Activated naive CD8-positive, alpha-beta T cell treated with anti-CD3 and anti-CD28 coated beads, Interleukin-2, amount 50 U/mL, for 16 hours (primary cell): ENCODE data around the gene PIBF1.
A peak's percentile ranks its signal among the peaks of the same experiment; 100 is the strongest.
"Not testable (repeated sequence)": the region's sequence is repeated elsewhere in the genome, so short reads cannot be mapped to it uniquely, and the experiment has no call there.

Experiments used
- DNase-seq: peaks from one replicate; pipeline ENCODE4 v3.0.0-alpha.2; 2020; ENCODE audit warnings: low read depth, low spot score

PIBF1 gene

GRCh38 chr13:72781451-72782439 is at the start of gene PIBF1, which contains the start of gene DIS3:
Gene PIBF1 (plus strand): TSS chr13:72782133. CDS start chr13:72783470, 1,337 bp downstream.
Gene DIS3 (minus strand): TSS chr13:72781900. CDS start chr13:72781832, 68 bp downstream.
- peak; percentile 93 for DNase-seq

- DNase-seq: no peak
These were observed 44.9 kb upstream of the PIBF1 start for GRCh38 chr13:72737033-72737432.

- no peak for DNase-seq
These were observed 41.9 kb upstream of the PIBF1 start for GRCh38 chr13:72740015-72740414.

DNA sequence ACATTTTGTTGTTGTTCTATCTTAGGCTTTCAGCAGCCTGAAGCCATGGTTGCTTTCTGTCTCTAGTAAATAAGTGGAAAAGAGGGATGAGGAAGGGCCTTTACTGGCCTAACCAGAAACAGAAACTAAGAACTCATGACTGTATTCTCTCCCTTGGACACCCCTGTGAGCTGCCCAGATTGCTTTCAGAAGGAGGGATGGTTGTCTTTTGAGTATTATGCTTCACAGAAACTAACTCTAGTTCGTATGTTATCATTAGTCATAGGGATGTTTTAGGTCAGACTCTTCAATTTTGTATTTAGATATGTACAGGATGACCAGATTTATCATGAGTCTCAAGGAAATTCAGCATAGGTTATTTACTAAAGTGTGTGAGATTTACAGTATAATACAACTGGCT is 36.7 kb upstream of the PIBF1 start:
- DNase-seq: no peak

- DNase-seq: no peak
These were observed 30.7 kb upstream of the PIBF1 start for GRCh38 chr13:72751220-72751619.

DNA sequence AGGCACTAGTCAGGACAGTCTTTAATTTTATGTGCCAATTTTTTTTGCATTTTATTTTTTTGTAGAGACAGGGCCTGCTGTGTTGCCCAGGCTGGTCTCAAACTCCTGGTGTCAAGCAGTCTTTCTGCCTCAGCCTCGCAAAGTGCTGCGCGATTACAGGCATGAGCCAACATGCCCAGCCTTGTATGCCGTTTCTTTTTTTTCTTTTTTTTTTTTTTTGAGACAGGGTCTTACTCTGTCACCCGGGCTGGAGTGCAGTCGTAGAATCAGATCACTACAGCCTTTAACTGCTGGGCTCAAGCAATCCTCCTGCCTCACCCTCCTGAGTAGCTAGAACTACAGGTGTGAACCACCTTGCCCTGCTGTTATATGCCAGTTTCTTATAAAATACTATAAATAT is 27.8 kb upstream of the PIBF1 start:
- no peak for DNase-seq

- no peak for DNase-seq
These were observed 24.0 kb upstream of the PIBF1 start for GRCh38 chr13:72757792-72758535.

GRCh38 chr13:72760189-72760588 is 21.7 kb upstream of the PIBF1 start:
- DNase-seq: no peak

- DNase-seq: no peak
These were observed 18.5 kb upstream of the PIBF1 start for GRCh38 chr13:72763411-72763810.

DNA sequence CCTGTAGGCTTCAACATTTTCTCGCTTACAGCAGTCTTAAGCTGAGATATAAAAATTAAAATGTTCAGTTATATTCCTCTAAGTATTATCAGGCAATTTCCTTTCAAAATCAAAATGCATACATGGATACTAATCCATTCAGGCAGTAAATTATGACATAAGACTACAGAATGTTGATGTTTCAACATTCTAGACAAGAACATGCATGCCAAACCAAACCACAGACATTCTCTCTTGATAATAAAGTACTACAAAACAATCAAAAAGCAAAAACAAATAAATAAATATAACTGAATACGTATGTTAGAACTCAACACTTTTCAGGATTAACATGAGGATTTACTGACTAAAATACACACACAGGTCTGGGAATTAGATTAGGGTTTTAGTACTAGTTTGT is 7.9 kb upstream of the PIBF1 start:
- no peak for DNase-seq

GRCh38 chr13:72782717-72783116 is 784 bp downstream of the PIBF1 start:
- DNase-seq: no peak

DNA sequence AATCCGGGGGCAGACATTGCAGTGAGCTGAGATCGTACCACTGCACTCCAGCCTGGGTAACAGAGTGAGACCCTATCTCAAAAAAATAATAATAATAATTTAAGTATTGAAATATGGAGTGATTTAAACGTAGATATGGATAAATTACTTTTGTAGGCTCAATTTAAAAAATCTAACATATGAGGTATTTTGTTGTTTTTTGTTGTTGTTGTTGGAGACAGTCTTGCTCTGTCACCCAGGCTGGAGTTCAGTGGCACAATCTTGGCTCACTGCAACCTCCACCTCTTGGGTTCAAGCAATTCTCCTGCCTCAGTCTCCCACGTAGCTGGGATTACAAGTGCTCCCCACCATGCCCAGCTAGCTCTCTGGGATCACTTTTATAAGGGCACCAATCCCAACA is 2.7 kb downstream of the PIBF1 start:
- not testable (repeated sequence) for DNase-seq

- no peak for DNase-seq
These were observed 6.9 kb downstream of the PIBF1 start for GRCh38 chr13:72788831-72789230.

- no peak for DNase-seq
These were observed 10.7 kb downstream of the PIBF1 start for GRCh38 chr13:72792640-72793039.

DNA sequence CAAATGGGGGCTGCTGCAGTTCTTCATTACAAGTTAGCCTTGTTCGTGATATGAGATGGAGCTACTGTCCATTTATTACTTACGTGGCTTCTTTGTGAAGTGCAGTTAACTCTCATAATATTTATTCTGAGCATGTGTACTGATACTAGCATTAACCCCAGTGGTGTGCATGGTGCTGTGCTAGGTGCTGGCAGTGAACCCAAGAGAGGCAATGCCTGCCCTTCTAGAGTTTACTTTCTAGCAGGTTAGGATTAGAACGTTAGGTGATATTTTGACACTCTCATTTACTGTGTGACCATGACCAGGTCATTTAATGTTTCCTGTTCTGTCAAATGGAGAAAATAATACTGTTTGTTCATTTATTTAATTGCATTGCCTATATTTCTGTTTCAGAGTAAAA is 16.9 kb downstream of the PIBF1 start:
- no peak for DNase-seq

- DNase-seq: no peak
These were observed 22.4 kb downstream of the PIBF1 start for GRCh38 chr13:72804301-72804700.

DNA sequence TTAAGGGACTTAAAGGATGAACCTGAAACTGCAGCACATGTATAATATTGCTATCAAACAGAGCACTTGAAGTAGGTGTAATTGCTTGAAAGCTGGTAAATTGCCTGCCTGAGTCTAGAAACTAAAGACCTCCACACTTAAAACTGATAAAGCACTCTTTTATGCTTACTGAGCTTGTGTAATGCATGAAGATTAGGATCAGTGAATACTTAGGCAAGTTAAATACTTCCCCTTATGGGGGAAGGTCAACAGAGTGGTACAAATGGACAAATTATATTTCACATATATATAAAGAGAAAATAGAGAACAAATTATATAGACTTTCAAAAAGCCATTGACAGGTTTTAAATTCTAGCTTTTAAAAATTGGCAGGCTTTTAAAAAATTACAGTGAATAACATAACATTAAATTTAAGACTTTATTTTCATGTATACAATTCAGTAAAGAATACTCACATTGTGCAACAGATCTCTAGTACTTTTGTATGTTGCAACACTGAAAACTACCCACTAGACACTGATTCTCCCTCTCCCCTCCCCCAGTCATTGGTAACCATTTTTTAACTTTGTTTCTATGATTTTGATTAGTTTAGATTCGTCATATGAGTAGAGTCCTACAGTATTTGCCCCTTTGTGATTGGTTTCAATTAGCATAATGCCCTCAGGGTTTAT is 23.9 kb downstream of the PIBF1 start:
- DNase-seq: no peak

GRCh38 chr13:72806514-72806913 is 24.6 kb downstream of the PIBF1 start:
- DNase-seq: not testable (repeated sequence)

DNA sequence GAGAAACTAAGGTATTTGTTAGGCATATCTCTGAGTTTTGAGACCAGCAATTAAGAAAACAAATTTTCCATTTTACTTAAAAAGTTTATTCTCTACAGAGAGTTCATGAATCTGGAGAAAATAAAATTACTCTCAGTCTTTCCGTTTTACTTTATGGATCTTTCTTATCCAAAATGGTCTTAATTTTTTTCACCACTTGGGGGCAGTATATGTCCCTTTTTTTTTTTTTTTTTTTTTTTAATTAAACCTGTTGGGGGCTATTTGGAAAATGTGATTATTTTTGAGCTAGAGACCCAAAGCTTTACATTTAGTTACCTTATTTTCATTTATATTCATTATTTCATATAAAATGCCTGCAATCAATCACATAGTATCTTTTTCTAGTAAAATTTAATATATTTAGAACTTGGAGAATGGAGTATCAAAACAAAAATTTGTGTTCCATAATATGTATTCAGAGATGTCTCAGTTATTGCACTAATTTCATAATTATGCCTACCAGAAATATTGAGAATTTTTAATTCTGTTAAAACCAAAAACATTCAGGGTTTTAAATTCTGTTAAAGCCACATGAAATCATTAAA is 27.1 kb downstream of the PIBF1 start:
- no peak for DNase-seq

- no peak for DNase-seq
These were observed 38.4 kb downstream of the PIBF1 start for GRCh38 chr13:72820156-72820897.

- DNase-seq: no peak
These were observed 39.0 kb downstream of the PIBF1 start for GRCh38 chr13:72820898-72821279.
